Gastroesophageal sphincter (tissue), 4 donors: ENCODE measurements around the gene PNPLA8. TPM values are rescaled to one million over a fixed set of nuclear protein-coding genes. Genes with fewer than 3 reads are reported as not detected.

ENCODE experiments used
- ATAC-seq: fragments of 150-250 bp; one replicate; pipeline ENCODE4 v1.9.1; 2016; ENCODE audit warnings: mild to moderate bottlenecking, moderate library complexity
- H3K27ac ChIP-seq, 4 donors: fragments of 200-600 bp; sonication (generic) in 3 of 4; 1 replicate in 3 of 4; 2 replicates in 1 of 4; pipeline ENCODE4 v1.5.1; 2016 to 2019
- H3K27me3 ChIP-seq: fragments of 200-600 bp; sonication (generic); one replicate; pipeline ENCODE4 v1.5.1; 2019
- H3K36me3 ChIP-seq, 2 donors: fragments of 200-600 bp; sonication (generic); one replicate each; pipeline ENCODE4 v1.5.1; 2019; ENCODE audit warnings: control low read depth in 1 of 2
- H3K4me1 ChIP-seq, 3 donors: fragments of 200-600 bp; sonication (generic); 1 replicate in 2 of 3; 2 replicates in 1 of 3; pipeline ENCODE4 v1.5.1; 2016 to 2019; ENCODE audit warnings: control low read depth in 2 of 3
- H3K4me3 ChIP-seq, 2 donors: fragments of 200-600 bp; sonication (generic); one replicate each; pipeline ENCODE4 v1.5.1; 2019; ENCODE audit warnings: mild to moderate bottlenecking in 1 of 2, moderate library complexity in 1 of 2
- H3K9me3 ChIP-seq, 3 donors: fragments of 200-600 bp; sonication (generic); one replicate each; pipeline ENCODE4 v1.5.1; 2017 to 2019; ENCODE audit warnings: control low read depth in 2 of 3
- EP300 ChIP-seq: sonication (generic); formaldehyde crosslinking; IDR thresholded peaks from one replicate; pipeline ENCODE4 v1.6.1; 2017; ENCODE audit warnings: antibody characterized with exemption, mild to moderate bottlenecking
- POLR2A ChIP-seq, 2 donors: fragments of 450-650 bp; IDR thresholded peaks; one replicate each; pipeline ENCODE4 v1.6.1; 2017; ENCODE audit warnings: antibody characterized with exemption in 2 of 2, mild to moderate bottlenecking in 2 of 2, moderate library complexity in 1 of 2
- POLR2AphosphoS5 ChIP-seq: sonication (generic); formaldehyde crosslinking; IDR thresholded peaks from one replicate; pipeline ENCODE4 v1.6.1; 2017; ENCODE audit warnings: antibody characterized with exemption
- WGBS, 2 donors: methylation state at CpG; one replicate each; pipeline ENCODE4 v1.1.5; 2018; ENCODE audit warnings: low coverage in 1 of 2; 5-methylcytosine and 5-hydroxymethylcytosine counted together
- total RNA-seq, 4 donors: library from RNA; depleted of rRNA; stranded (reverse); fragments of >200 nt; gene quantifications; one replicate each; pipeline ENCODE4 v1.1.0, GENCODE V29; 2016
- TF ChIP-seq, protein P1 (sequence below), 4 experiments: fragments of 200-600 bp in 2 of 4; fragments of 450-650 bp in 2 of 4; sonication (generic) in 1 of 4; IDR thresholded peaks; one replicate each; pipeline ENCODE4 v1.5.1; 2017 to 2019; ENCODE audit warnings: antibody characterized with exemption in 4 of 4, mild to moderate bottlenecking in 2 of 4, moderate library complexity in 2 of 4

The PNPLA8 gene
- total RNA-seq, 4 donors from 2014 or later: 28.3 to 52.1 (median 44.9) TPM

DNA sequence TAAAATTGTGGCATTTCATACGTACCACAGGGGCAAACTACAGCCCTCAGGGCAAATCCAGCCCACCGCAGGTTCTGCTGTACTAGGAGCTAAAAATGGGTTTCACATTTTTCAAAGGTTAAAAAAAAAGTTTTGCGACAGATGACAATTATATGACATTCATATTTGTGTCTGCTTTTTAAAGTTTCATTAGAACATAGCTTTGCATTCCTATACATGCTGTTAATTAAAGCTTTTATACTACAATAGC is 758 bp upstream of the PNPLA8 start:
- H3K4me3 ChIP-seq: peak overlapping the region; percentile 50 to 77
- no peaks in the 10 kb centered on the region for H3K36me3 ChIP-seq
- peak overlapping the region; percentile 76 to 99 (median 98) for H3K27ac ChIP-seq
- no peaks in the 10 kb centered on the region for H3K9me3 ChIP-seq
- H3K4me1 ChIP-seq: peaks cover 10 to 40% (median 19%) of the 10 kb centered on the region in 3 donors
- WGBS, 2 donors: 9 to 16% methylated on average over 3 of the region's 3 CpGs
- ATAC-seq: no peak
- no peak for TF ChIP-seq POLR2A (IDR thresholded peaks at IDR 0.05)
- TF ChIP-seq POLR2AphosphoS5: no peak
- TF ChIP-seq, protein P1, sequence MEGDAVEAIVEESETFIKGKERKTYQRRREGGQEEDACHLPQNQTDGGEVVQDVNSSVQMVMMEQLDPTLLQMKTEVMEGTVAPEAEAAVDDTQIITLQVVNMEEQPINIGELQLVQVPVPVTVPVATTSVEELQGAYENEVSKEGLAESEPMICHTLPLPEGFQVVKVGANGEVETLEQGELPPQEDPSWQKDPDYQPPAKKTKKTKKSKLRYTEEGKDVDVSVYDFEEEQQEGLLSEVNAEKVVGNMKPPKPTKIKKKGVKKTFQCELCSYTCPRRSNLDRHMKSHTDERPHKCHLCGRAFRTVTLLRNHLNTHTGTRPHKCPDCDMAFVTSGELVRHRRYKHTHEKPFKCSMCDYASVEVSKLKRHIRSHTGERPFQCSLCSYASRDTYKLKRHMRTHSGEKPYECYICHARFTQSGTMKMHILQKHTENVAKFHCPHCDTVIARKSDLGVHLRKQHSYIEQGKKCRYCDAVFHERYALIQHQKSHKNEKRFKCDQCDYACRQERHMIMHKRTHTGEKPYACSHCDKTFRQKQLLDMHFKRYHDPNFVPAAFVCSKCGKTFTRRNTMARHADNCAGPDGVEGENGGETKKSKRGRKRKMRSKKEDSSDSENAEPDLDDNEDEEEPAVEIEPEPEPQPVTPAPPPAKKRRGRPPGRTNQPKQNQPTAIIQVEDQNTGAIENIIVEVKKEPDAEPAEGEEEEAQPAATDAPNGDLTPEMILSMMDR (IDR thresholded peaks at IDR 0.05): no peak
- no peak for TF ChIP-seq EP300
- no peaks in the 10 kb centered on the region for H3K27me3 ChIP-seq

DNA sequence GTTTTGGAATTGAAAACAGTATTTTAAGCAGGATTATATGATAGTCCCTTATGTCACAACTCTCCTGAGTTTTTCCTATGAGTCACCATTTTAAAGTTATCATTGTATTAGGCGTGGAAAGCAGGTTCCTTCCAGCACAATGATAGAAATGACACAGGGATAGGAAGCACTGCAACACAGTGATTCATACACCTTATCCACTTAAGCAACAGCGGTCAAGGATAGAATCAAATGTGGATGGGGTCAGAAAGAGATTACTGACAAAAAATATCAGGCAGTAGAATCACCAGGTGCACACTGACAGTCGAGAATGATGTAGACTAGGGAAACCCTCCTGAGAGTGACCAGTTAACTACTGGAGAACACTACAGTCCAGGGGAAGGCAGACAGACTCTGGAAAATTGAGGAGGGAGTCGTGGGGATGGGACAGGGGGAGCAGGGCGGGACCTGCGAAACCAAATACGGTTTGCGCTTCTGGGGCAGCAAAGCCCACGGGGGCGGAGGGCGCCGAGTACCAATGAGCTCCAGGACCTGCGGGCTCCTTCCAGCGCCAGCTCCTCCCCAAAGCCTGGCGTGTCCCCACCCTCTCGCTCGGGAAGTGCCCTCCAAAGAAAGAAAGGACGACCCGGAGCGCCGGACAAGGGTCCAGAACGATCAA is 479 bp downstream of the PNPLA8 start:
- H3K4me1 ChIP-seq: peaks cover 10 to 52% (median 19%) of the 10 kb centered on the region in 3 donors

DNA sequence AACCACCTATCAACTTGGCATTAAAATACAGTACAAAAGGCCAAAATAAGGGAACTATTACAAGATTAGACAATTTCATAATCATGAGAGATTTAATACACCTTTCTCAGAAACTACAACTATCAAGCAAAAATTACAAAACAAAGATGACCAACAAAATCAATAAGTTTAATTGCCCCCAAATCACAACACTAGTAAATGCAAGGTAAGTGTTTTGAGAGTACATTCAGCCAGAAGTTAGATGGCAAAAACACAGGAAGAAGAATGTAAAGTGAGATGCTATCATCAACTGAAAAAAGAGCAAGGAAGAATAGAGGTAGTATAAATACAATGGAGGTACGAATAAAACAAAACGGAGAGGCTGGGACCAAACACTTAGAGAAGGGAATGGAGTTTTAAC is 3.2 kb downstream of the PNPLA8 start:
- 55 to 92% methylated on average over 2 of the region's 2 CpGs for WGBS, 2 donors
- peak overlapping the region in 1 of 4 donors; percentile 44 for H3K27ac ChIP-seq
- TF ChIP-seq, protein P1 (IDR thresholded peaks at IDR 0.05): no peak
- no peak for TF ChIP-seq POLR2AphosphoS5
- no peak for TF ChIP-seq EP300
- TF ChIP-seq POLR2A (IDR thresholded peaks at IDR 0.05): no peak

More for the DNA sequence above, 479 bp downstream of the PNPLA8 start:
- WGBS, 2 donors: 0% methylated on average over 7 to 10 of the region's 22 CpGs
- H3K27me3 ChIP-seq: no peaks in the 10 kb centered on the region
- ATAC-seq: peak; percentile 82
- peak overlapping the region; percentile 94 to 99 (median 98) for H3K27ac ChIP-seq
- peak overlapping the region; percentile 71 to 77 for H3K4me3 ChIP-seq
- H3K9me3 ChIP-seq: no peaks in the 10 kb centered on the region
- H3K36me3 ChIP-seq: no peaks in the 10 kb centered on the region
- TF ChIP-seq, protein P1 (IDR thresholded peaks at IDR 0.05): peak in 1 of 4 experiments; percentile 13
- no peak for TF ChIP-seq POLR2A (IDR thresholded peaks at IDR 0.05)
- TF ChIP-seq POLR2AphosphoS5: peak; percentile 66
- no peak for TF ChIP-seq EP300

DNA sequence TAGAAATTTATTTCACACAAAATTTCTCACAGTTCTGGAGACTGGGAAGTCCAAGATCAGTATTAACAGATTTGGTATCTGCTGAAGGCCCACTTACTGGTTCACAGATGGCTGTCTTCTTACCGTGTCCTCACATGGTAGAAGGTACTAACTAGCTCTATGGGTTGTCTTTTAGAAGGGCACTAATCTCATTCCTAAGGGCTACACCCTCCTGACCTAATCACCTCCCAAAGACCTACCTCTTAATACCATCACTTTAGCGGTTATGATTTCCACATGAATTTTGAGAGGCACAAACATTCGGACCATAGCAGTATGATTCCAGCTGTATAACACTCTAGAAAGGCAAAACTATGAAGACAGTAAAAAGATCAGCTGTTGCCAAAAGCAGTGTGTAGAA is 8.0 kb downstream of the PNPLA8 start:
- no peak for ATAC-seq
- peaks cover 0 to 31% of the 10 kb centered on the region in 2 donors for H3K36me3 ChIP-seq
- no peaks in the 10 kb centered on the region for H3K9me3 ChIP-seq
- no peak overlapping the region for H3K4me3 ChIP-seq
- H3K27me3 ChIP-seq: no peaks in the 10 kb centered on the region
- H3K27ac ChIP-seq: no peak overlapping the region
- 92 to 100% methylated on average over 2 of the region's 3 CpGs for WGBS, 2 donors
- H3K4me1 ChIP-seq: peaks cover 0 to 59% (median 0%) of the 10 kb centered on the region in 3 donors
- TF ChIP-seq POLR2A (IDR thresholded peaks at IDR 0.05) (no peak), EP300 (no peak), POLR2AphosphoS5 (no peak)
- TF ChIP-seq, protein P1 (IDR thresholded peaks at IDR 0.05): no peak

More for the DNA sequence above, 3.2 kb downstream of the PNPLA8 start:
- H3K4me3 ChIP-seq: no peak overlapping the region
- no peak for ATAC-seq
- H3K27me3 ChIP-seq: no peaks in the 10 kb centered on the region
- H3K4me1 ChIP-seq: peaks cover 10 to 67% (median 19%) of the 10 kb centered on the region in 3 donors
- H3K9me3 ChIP-seq: no peaks in the 10 kb centered on the region
- peaks cover 0 to 6% of the 10 kb centered on the region in 2 donors for H3K36me3 ChIP-seq

DNA sequence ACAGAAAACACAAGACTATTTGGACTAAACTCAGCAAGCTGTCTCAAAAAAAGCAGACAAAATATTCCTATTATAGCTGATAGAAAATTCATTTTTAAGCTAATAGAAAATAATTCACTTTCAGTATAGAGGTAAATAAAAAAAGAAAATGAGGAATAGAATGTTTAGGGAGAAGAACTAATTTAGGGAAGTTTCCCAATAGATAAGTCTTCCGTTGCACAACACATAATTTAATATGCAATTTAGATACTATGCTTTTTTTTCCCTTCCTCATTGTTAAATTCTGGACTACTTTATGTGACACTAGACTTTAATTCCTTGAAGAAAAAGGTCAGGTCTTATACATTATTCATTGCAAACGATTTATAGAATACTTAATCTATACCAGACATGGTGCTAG is 10.3 kb downstream of the PNPLA8 start:
- Histone ChIP-seq H3K4me1 (peaks cover 0 to 35% (median 0%) of the 10 kb centered on the region in 3 donors), H3K27me3 (no peaks in the 10 kb centered on the region), H3K9me3 (no peaks in the 10 kb centered on the region), H3K36me3 (peaks cover 0 to 52% of the 10 kb centered on the region in 2 donors), H3K27ac (no peak overlapping the region), H3K4me3 (no peak overlapping the region)
- TF ChIP-seq POLR2A (IDR thresholded peaks at IDR 0.05) (no peak), EP300 (no peak), POLR2AphosphoS5 (no peak)
- TF ChIP-seq, protein P1 (IDR thresholded peaks at IDR 0.05): no peak
- no peak for ATAC-seq
- 89 to 95% methylated on average over 2 of the region's 2 CpGs for WGBS, 2 donors
